A549 (cell line): ENCODE measurements around the gene ZNF436. TPM values are rescaled to one million over a fixed set of nuclear protein-coding genes. Genes with fewer than 3 reads are reported as not detected.

Experiments
- polyA plus RNA-seq, 4 experiments: library from polyadenylated mRNA; depleted of rRNA in 3 of 4; stranded (reverse); fragments of >200 nt; fragmentation: RNase III in 1 of 4; extraction: RNeasy Plus Mini Kit Qiagen cat#74134 plus additional on column Dnase treatment in 1 of 4; gene quantifications; 2 replicates in 3 of 4; 3 replicates in 1 of 4; pipeline ENCODE4 v1.2.3, GENCODE V29; 2011 to 2017

The ZNF436 gene
- polyA plus RNA-seq, 2 of the 4 experiments (the other 2 are of a cell fraction) = 4.7 to 7.5 TPM

Other genes with a start within 250 kb of the ZNF436 start
- gene LUZP1, start 201.0 kb downstream of the ZNF436 start, polyA plus RNA-seq (2011; rRNA removed) = 18.3 and 26.2 TPM in 2 replicates
- gene LUZP1, start 201.0 kb downstream of the ZNF436 start, polyA plus RNA-seq (2017; fragmentation: RNase III; extraction: RNeasy Plus Mini Kit Qiagen cat#74134 plus additional on column Dnase treatment) = 17.9 to 18.2 TPM (median 18.0 TPM) in 3 replicates
- gene HTR1D, start 152.3 kb downstream of the ZNF436 start, polyA plus RNA-seq (2011; rRNA removed) = 8.5 and 11.2 TPM in 2 replicates
- 7.5 to 11.4 TPM (median 9.4 TPM) in 3 replicates for gene HTR1D, start 152.3 kb downstream of the ZNF436 start, polyA plus RNA-seq (2017; fragmentation: RNase III; extraction: RNeasy Plus Mini Kit Qiagen cat#74134 plus additional on column Dnase treatment)
- gene HNRNPR, start 25.6 kb downstream of the ZNF436 start, polyA plus RNA-seq (2011; rRNA removed) = 241 and 281 TPM in 2 replicates
- 223 to 239 TPM (median 237 TPM) in 3 replicates for gene HNRNPR, start 25.6 kb downstream of the ZNF436 start, polyA plus RNA-seq (2017; fragmentation: RNase III; extraction: RNeasy Plus Mini Kit Qiagen cat#74134 plus additional on column Dnase treatment)
- 0.58 and 0.63 TPM in 2 replicates for gene TCEA3, start 54.9 kb upstream of the ZNF436 start, polyA plus RNA-seq (2011; rRNA removed)
- gene TCEA3, start 54.9 kb upstream of the ZNF436 start, polyA plus RNA-seq (2017; fragmentation: RNase III; extraction: RNeasy Plus Mini Kit Qiagen cat#74134 plus additional on column Dnase treatment) = 0.53 to 0.79 TPM (median 0.58 TPM) in 3 replicates
- gene ASAP3, start 114.3 kb upstream of the ZNF436 start, polyA plus RNA-seq (2011; rRNA removed) = 5.2 and 5.6 TPM in 2 replicates
- gene ASAP3, start 114.3 kb upstream of the ZNF436 start, polyA plus RNA-seq (2017; fragmentation: RNase III; extraction: RNeasy Plus Mini Kit Qiagen cat#74134 plus additional on column Dnase treatment) = 3.9 to 4.9 TPM (median 4.0 TPM) in 3 replicates
- 0.90 and 1.6 TPM in 2 replicates for gene E2F2, start 161.4 kb upstream of the ZNF436 start, polyA plus RNA-seq (2011; rRNA removed)
- gene E2F2, start 161.4 kb upstream of the ZNF436 start, polyA plus RNA-seq (2017; fragmentation: RNase III; extraction: RNeasy Plus Mini Kit Qiagen cat#74134 plus additional on column Dnase treatment) = 3.4 to 3.9 TPM (median 3.4 TPM) in 3 replicates
- 171 and 193 TPM in 2 replicates for gene ID3, start 189.7 kb upstream of the ZNF436 start, polyA plus RNA-seq (2011; rRNA removed)
- gene ID3, start 189.7 kb upstream of the ZNF436 start, polyA plus RNA-seq (2017; fragmentation: RNase III; extraction: RNeasy Plus Mini Kit Qiagen cat#74134 plus additional on column Dnase treatment) = 209 to 336 TPM (median 288 TPM) in 3 replicates